ENCODE data around the gene ID2.
A peak's percentile ranks its signal among the peaks of the same experiment; 100 is the strongest.

Gene ID2

GRCh38 chr2:8647462-8647857, 34.4 kb upstream of the ID2 start:
- TF ChIP-seq Cebpa-rat (IDR thresholded peaks at IDR 0.05) = no peak
- H3K4me3 ChIP-seq = no peak overlapping the region
- H3K9me3 ChIP-seq = peaks cover 44% of the 10 kb centered on the region

GRCh38 chr2:8648441-8649213, 33.2 kb upstream of the ID2 start:
- no peak overlapping the region for H3K9ac ChIP-seq
- peaks cover 44% of the 10 kb centered on the region for H3K9me3 ChIP-seq
- no peak overlapping the region for H3K4me2 ChIP-seq
- no peak for TF ChIP-seq Cebpa-rat (IDR thresholded peaks at IDR 0.05)
- H3K4me1 ChIP-seq = peaks cover 19% of the 10 kb centered on the region
- no peaks in the 10 kb centered on the region for H3K27me3 ChIP-seq
- peaks cover 4% of the 10 kb centered on the region; the same call in 1 of the 2 replicates for H3K36me3 ChIP-seq
- H3K4me3 ChIP-seq = no peak overlapping the region
- H3K27ac ChIP-seq = no peak overlapping the region
- H4K20me1 ChIP-seq = no peaks in the 10 kb centered on the region

More at GRCh38 chr2:8647462-8647857, 34.4 kb upstream of the ID2 start:
- H4K20me1 ChIP-seq = no peaks in the 10 kb centered on the region
- no peak overlapping the region for H3K27ac ChIP-seq
- no peak overlapping the region for H3K4me2 ChIP-seq
- H3K4me1 ChIP-seq = peaks cover 7% of the 10 kb centered on the region
- H3K9ac ChIP-seq = no peak overlapping the region
- H3K27me3 ChIP-seq = no peaks in the 10 kb centered on the region
- H3K36me3 ChIP-seq = peaks cover 4% of the 10 kb centered on the region; the same call in 1 of the 2 replicates

DNA sequence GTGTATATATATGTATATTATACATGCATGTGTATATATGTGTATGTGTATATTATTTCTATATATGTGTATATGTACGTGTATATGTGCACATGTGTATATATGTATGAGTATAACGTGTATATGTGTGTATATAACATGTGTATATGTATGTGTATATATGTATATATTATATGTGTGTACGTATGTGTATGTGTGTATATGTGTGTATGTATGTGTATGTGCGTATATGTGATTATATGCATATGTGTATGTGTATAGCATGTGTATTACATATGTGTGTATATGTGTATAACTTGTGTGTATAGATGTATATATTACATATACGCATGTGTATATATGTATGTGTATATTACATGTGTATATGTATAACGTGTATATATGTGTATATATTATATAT, 32.1 kb upstream of the ID2 start:
- Histone ChIP-seq H3K36me3 (peaks cover 4% of the 10 kb centered on the region; the same call in 1 of the 2 replicates), H4K20me1 (no peaks in the 10 kb centered on the region), H3K4me1 (peaks cover 29% of the 10 kb centered on the region)

DNA sequence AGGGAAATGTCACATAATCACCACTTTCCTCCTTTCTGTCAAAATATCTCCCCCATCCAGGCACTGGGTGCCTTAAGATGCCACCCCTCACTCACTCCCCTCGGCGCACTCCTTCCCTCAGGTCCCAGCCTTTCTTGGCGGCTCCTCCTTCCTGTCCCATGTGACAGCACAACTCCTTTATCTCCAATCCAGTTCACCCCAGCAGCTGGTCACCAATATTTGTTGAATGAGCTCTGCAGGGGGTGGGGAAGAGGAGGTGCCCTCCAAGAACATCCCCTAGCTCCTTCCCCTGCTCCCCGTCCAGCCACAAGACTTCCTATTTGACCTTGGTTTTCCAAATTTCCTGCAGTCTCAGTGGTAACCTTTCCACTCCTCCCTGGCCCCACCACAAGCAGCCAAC, 31.6 kb upstream of the ID2 start:
- Histone ChIP-seq H3K9ac (no peak overlapping the region), H3K27me3 (no peaks in the 10 kb centered on the region), H3K36me3 (peaks cover 4% of the 10 kb centered on the region; the same call in 1 of the 2 replicates), H3K4me3 (no peak overlapping the region), H3K9me3 (peaks cover 37% of the 10 kb centered on the region), H3K4me2 (no peak overlapping the region), H3K27ac (no peak overlapping the region), H4K20me1 (no peaks in the 10 kb centered on the region), H3K4me1 (peaks cover 29% of the 10 kb centered on the region)
- TF ChIP-seq Cebpa-rat (IDR thresholded peaks at IDR 0.05) = no peak

More for the DNA sequence above, 32.1 kb upstream of the ID2 start:
- no peaks in the 10 kb centered on the region for H3K27me3 ChIP-seq
- no peak overlapping the region for H3K4me3 ChIP-seq
- H3K9me3 ChIP-seq = peaks cover 42% of the 10 kb centered on the region
- no peak overlapping the region for H3K9ac ChIP-seq
- TF ChIP-seq Cebpa-rat (IDR thresholded peaks at IDR 0.05) = no peak
- no peak overlapping the region for H3K4me2 ChIP-seq
- H3K27ac ChIP-seq = no peak overlapping the region

- peak overlapping the region; percentile 78 for H3K4me2 ChIP-seq
- peaks cover 4% of the 10 kb centered on the region; the same call in 1 of the 2 replicates for H3K36me3 ChIP-seq
- H3K27me3 ChIP-seq = no peaks in the 10 kb centered on the region
- H3K4me3 ChIP-seq = no peak overlapping the region
- no peaks in the 10 kb centered on the region for H4K20me1 ChIP-seq
- H3K4me1 ChIP-seq = peaks cover 47% of the 10 kb centered on the region
- no peak overlapping the region for H3K27ac ChIP-seq
- peaks cover 11% of the 10 kb centered on the region for H3K9me3 ChIP-seq
- no peak for TF ChIP-seq Cebpa-rat (IDR thresholded peaks at IDR 0.05)
- H3K9ac ChIP-seq = no peak overlapping the region
Observed at GRCh38 chr2:8652774-8653426, 29.0 kb upstream of the ID2 start.

- H3K36me3 ChIP-seq = peaks cover 2% of the 10 kb centered on the region; the same call in 1 of the 2 replicates
- H3K9ac ChIP-seq = no peak overlapping the region
- no peak overlapping the region for H3K27ac ChIP-seq
- no peaks in the 10 kb centered on the region for H3K27me3 ChIP-seq
- no peaks in the 10 kb centered on the region for H4K20me1 ChIP-seq
- H3K4me2 ChIP-seq = peak overlapping the region; percentile 78
- H3K4me3 ChIP-seq = no peak overlapping the region
- H3K9me3 ChIP-seq = peaks cover 5% of the 10 kb centered on the region
- peaks cover 53% of the 10 kb centered on the region for H3K4me1 ChIP-seq
- no peak for TF ChIP-seq Cebpa-rat (IDR thresholded peaks at IDR 0.05)
Observed at GRCh38 chr2:8653485-8653884, 28.4 kb upstream of the ID2 start.

DNA sequence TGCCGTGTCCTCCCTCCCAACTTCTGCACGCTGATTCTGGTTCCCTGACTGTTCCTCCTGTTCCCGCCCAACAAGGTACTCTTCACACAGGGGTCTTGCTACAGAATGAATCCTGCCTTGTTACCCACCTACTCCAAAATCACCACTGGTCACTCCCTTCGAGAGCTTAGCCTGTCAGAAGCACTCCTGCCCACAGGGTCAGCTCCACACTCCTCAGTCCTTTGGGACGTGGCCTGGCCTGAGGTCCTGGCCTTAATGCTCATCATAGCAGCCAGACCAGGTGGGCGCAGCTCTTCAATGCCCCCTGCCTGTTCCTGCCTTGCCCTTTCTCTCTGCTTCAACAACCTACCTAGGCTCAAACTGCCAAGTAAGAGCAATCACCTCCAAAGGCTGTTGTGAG, 27.8 kb upstream of the ID2 start:
- peaks cover 58% of the 10 kb centered on the region for H3K4me1 ChIP-seq

DNA sequence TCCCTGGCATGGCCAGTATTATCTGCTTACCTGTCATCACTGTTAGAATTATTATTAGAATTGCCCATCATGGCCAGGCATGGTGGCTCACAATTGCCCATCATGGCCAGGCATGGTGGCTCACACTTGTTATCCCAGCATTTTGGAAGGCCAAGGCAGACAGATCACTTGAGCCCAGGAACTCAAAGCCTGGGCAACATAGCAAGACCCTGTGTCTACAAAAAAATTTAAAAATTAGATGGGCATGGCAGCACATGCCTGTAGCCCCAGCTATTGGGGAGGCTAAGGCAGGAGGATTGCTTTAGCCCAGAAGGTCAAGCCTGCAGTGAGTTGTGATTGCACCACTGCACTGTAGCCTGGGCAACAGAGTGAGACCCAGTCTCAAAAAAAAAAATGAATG, 27.4 kb upstream of the ID2 start:
- Histone ChIP-seq H4K20me1 (no peaks in the 10 kb centered on the region), H3K4me1 (peaks cover 63% of the 10 kb centered on the region), H3K9me3 (no peaks in the 10 kb centered on the region), H3K27me3 (no peaks in the 10 kb centered on the region), H3K4me2 (peak overlapping the region; percentile 78; the same call in 1 of the 2 replicates), H3K27ac (no peak overlapping the region), H3K4me3 (no peak overlapping the region), H3K9ac (no peak overlapping the region), H3K36me3 (no peaks in the 10 kb centered on the region)
- no peak for TF ChIP-seq Cebpa-rat (IDR thresholded peaks at IDR 0.05)

More for the DNA sequence above, 27.8 kb upstream of the ID2 start:
- Histone ChIP-seq H3K4me3 (no peak overlapping the region), H3K27me3 (no peaks in the 10 kb centered on the region), H3K9ac (no peak overlapping the region), H3K4me2 (peak overlapping the region; percentile 78), H3K36me3 (no peaks in the 10 kb centered on the region), H3K9me3 (no peaks in the 10 kb centered on the region), H3K27ac (no peak overlapping the region), H4K20me1 (no peaks in the 10 kb centered on the region)
- no peak for TF ChIP-seq Cebpa-rat (IDR thresholded peaks at IDR 0.05)

DNA sequence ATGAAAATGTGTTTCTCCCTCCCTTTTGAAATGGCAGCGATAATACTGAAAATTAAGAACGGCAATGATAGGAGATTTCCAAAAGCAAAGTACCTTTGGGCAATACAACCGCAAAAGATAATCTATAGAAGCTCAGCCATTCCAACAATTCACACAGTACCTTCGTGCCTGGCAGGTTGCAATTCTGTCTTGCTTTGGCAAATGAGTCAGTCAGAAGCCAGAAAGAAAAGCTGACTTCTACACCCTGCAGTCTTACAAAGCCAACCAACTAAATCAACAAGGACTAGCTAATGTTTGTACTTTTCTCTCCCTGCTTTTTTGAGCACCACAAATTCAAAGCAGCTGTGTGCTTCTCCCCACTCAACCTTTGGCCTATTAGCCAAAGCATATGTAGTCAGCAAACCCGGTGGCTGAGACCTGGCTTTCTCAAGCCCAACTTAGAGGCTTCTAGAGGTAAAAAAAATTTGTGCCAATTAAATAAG, 25.7 kb upstream of the ID2 start:
- peak overlapping the region; percentile 74 for H3K4me2 ChIP-seq
- no peak for TF ChIP-seq Cebpa-rat (IDR thresholded peaks at IDR 0.05)
- no peaks in the 10 kb centered on the region for H3K27me3 ChIP-seq
- no peaks in the 10 kb centered on the region for H4K20me1 ChIP-seq
- H3K4me3 ChIP-seq = no peak overlapping the region
- H3K9ac ChIP-seq = no peak overlapping the region
- H3K4me1 ChIP-seq = peaks cover 72% of the 10 kb centered on the region
- no peak overlapping the region for H3K27ac ChIP-seq
- H3K36me3 ChIP-seq = no peaks in the 10 kb centered on the region
- H3K9me3 ChIP-seq = no peaks in the 10 kb centered on the region

DNA sequence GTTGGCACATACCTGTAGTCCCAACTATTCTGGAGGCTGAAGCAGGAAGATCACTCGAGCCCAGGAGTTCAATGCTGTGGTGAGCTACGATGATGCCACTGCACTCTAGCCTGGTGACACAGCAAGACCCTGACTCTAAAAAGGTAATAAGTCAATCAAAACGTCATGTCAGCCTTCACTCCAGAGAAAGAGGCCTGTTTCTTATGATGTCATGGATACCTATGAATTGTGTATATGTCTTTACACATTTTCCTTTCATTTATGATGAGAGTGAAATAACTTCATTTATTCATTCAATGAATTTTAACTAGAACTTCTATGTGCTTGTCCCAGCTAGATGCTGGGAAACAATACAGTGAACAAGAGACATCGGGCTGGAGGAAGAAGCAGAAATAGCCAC, 25.0 kb upstream of the ID2 start:
- Histone ChIP-seq H3K9ac (no peak overlapping the region), H3K4me2 (peak overlapping the region; percentile 74), H3K9me3 (no peaks in the 10 kb centered on the region), H3K27me3 (no peaks in the 10 kb centered on the region), H3K4me3 (no peak overlapping the region), H3K4me1 (peaks cover 78% of the 10 kb centered on the region), H4K20me1 (no peaks in the 10 kb centered on the region), H3K27ac (no peak overlapping the region), H3K36me3 (no peaks in the 10 kb centered on the region)
- TF ChIP-seq Cebpa-rat (IDR thresholded peaks at IDR 0.05) = no peak
